Measurements from ENCODE around the gene ATOH8.

ATOH8 gene

GRCh38 chr2:85804583-85804982 lies 50.8 kb downstream of the ATOH8 start:
- no peak overlapping the region for H3K4me3 ChIP-seq (ENCODE audit: low read length)
- no peaks in the 10 kb centered on the region for H3K9me3 ChIP-seq (ENCODE audit: control insufficient read depth, insufficient read depth, low read length)
- no peaks in the 10 kb centered on the region for H4K20me1 ChIP-seq (ENCODE audit: control insufficient read depth, insufficient read depth, low read depth, low read length)
- peaks cover 4% of the 10 kb centered on the region for H3K4me1 ChIP-seq (ENCODE audit: control insufficient read depth, low read length)
- no peaks in the 10 kb centered on the region for H3K9me2 ChIP-seq (replicated peaks; ENCODE audit: control insufficient read depth, low read length)
- no peaks in the 10 kb centered on the region for H3F3A ChIP-seq (ENCODE audit: control insufficient read depth, insufficient read depth)
- no peaks in the 10 kb centered on the region for H3K36me3 ChIP-seq (ENCODE audit: control insufficient read depth, low read length)
- no peaks in the 10 kb centered on the region for H3K79me2 ChIP-seq (ENCODE audit: control insufficient read depth, low read length)
- TF ChIP-seq CTCF (IDR thresholded peaks at IDR 0.05; ENCODE audit: low read depth, low read length, poor library complexity, severe bottlenecking) (peak; percentile 76), EZH2phosphoT487 (IDR thresholded peaks at IDR 0.05; ENCODE audit: borderline replicate concordance, low read length) (no peak)
- peaks cover 23% of the 10 kb centered on the region for H3K27me3 ChIP-seq (ENCODE audit: control insufficient read depth, low read length)
- no peak overlapping the region for H3K27ac ChIP-seq (ENCODE audit: low read depth, low read length)
- no peak overlapping the region for H3K4me2 ChIP-seq (ENCODE audit: low read length)

- Histone ChIP-seq H3K9me3 (ENCODE audit: control insufficient read depth, insufficient read depth, low read length) (no peaks in the 10 kb centered on the region), H4K20me1 (ENCODE audit: control insufficient read depth, insufficient read depth, low read depth, low read length) (no peaks in the 10 kb centered on the region), H3K4me3 (ENCODE audit: low read length) (no peak overlapping the region), H3K27ac (ENCODE audit: low read depth, low read length) (no peak overlapping the region), H3K4me2 (ENCODE audit: low read length) (no peak overlapping the region), H3K36me3 (ENCODE audit: control insufficient read depth, low read length) (no peaks in the 10 kb centered on the region), H3F3A (ENCODE audit: control insufficient read depth, insufficient read depth) (no peaks in the 10 kb centered on the region), H3K4me1 (ENCODE audit: control insufficient read depth, low read length) (peaks cover 7% of the 10 kb centered on the region), H3K79me2 (ENCODE audit: control insufficient read depth, low read length) (no peaks in the 10 kb centered on the region), H3K27me3 (ENCODE audit: control insufficient read depth, low read length) (peaks cover 18% of the 10 kb centered on the region), H3K9me2 (replicated peaks; ENCODE audit: control insufficient read depth, low read length) (no peaks in the 10 kb centered on the region)
- TF ChIP-seq CTCF (IDR thresholded peaks at IDR 0.05; ENCODE audit: low read depth, low read length, poor library complexity, severe bottlenecking) (no peak), EZH2phosphoT487 (IDR thresholded peaks at IDR 0.05; ENCODE audit: borderline replicate concordance, low read length) (no peak)
Observed at GRCh38 chr2:85806358-85807118, 52.7 kb downstream of the ATOH8 start.

GRCh38 chr2:85807756-85808155 lies 54.0 kb downstream of the ATOH8 start:
- no peaks in the 10 kb centered on the region for H3F3A ChIP-seq (ENCODE audit: control insufficient read depth, insufficient read depth)
- H4K20me1 ChIP-seq (ENCODE audit: control insufficient read depth, insufficient read depth, low read depth, low read length) = no peaks in the 10 kb centered on the region
- H3K27me3 ChIP-seq (ENCODE audit: control insufficient read depth, low read length) = peaks cover 9% of the 10 kb centered on the region
- H3K4me2 ChIP-seq (ENCODE audit: low read length) = no peak overlapping the region
- H3K4me3 ChIP-seq (ENCODE audit: low read length) = no peak overlapping the region
- H3K79me2 ChIP-seq (ENCODE audit: control insufficient read depth, low read length) = no peaks in the 10 kb centered on the region
- no peaks in the 10 kb centered on the region for H3K36me3 ChIP-seq (ENCODE audit: control insufficient read depth, low read length)
- no peak for TF ChIP-seq CTCF (IDR thresholded peaks at IDR 0.05; ENCODE audit: low read depth, low read length, poor library complexity, severe bottlenecking)
- TF ChIP-seq EZH2phosphoT487 (IDR thresholded peaks at IDR 0.05; ENCODE audit: borderline replicate concordance, low read length) = no peak
- peaks cover 7% of the 10 kb centered on the region for H3K4me1 ChIP-seq (ENCODE audit: control insufficient read depth, low read length)
- H3K9me2 ChIP-seq (replicated peaks; ENCODE audit: control insufficient read depth, low read length) = no peaks in the 10 kb centered on the region
- H3K27ac ChIP-seq (ENCODE audit: low read depth, low read length) = no peak overlapping the region
- H3K9me3 ChIP-seq (ENCODE audit: control insufficient read depth, insufficient read depth, low read length) = no peaks in the 10 kb centered on the region

Data from DOHH2 (cell line).